CD14-positive monocyte (primary cell): ENCODE data around the gene TBXT. TPM values are rescaled to one million over a fixed set of nuclear protein-coding genes. Genes with fewer than 3 reads are reported as not detected.

Experiments
- DNase-seq, 3 donors: peaks; one replicate each; pipeline ENCODE4 v3.0.0-alpha.2; 2011 to 2022
- H2AFZ ChIP-seq: 2 replicates; pipeline ENCODE4 v1.6.0; 2012; ENCODE audit warnings: mild to moderate bottlenecking, low read depth, low read length, inconsistent platforms; ENCODE audit not compliant: insufficient read depth, poor library complexity, severe bottlenecking
- H3K27ac ChIP-seq, 2 donors: 1 replicate in 1 of 2; 2 replicates in 1 of 2; pipeline ENCODE4 v1.5.1; 2012 to 2013; ENCODE audit warnings: low read length in 2 of 2, control low read depth in 1 of 2, inconsistent platforms in 1 of 2, low read depth in 1 of 2, mild to moderate bottlenecking in 1 of 2
- H3K27me3 ChIP-seq, 2 donors: one replicate each; pipeline versions ENCODE4 v1.6.0 to v1.6.1; 2011 to 2013; ENCODE audit warnings: low read length in 2 of 2; ENCODE audit not compliant: control insufficient read depth in 2 of 2, insufficient read depth in 2 of 2
- H3K36me3 ChIP-seq, 2 donors: replicated peaks in 1 of 2; 1 replicate in 1 of 2; 2 replicates in 1 of 2; pipeline versions ENCODE4 v1.5.1 to v1.6.1; 2012 to 2013; ENCODE audit warnings: low read length in 2 of 2, control low read depth in 1 of 2, inconsistent platforms in 1 of 2, mild to moderate bottlenecking in 1 of 2; ENCODE audit not compliant: insufficient read depth in 2 of 2, control insufficient read depth in 1 of 2
- H3K4me1 ChIP-seq, 2 donors: 1 replicate in 1 of 2; 2 replicates in 1 of 2; pipeline versions ENCODE4 v1.5.1 to v1.6.1; 2012 to 2013; ENCODE audit warnings: low read length in 2 of 2, control low read depth in 1 of 2, inconsistent platforms in 1 of 2, mild to moderate bottlenecking in 1 of 2, moderate library complexity in 1 of 2; ENCODE audit not compliant: insufficient read depth in 2 of 2, control insufficient read depth in 1 of 2
- H3K4me2 ChIP-seq: replicated peaks from 2 replicates; pipeline ENCODE3; 2012; ENCODE audit warnings: low read length, moderate library complexity, mild to moderate bottlenecking; ENCODE audit not compliant: poor library complexity, severe bottlenecking; ENCODE audit errors: extremely low read depth
- H3K4me3 ChIP-seq, 3 experiments: fragments of 200-600 bp in 1 of 3; sonication (generic) in 1 of 3; replicated peaks in 1 of 3; 1 replicate in 2 of 3; 2 replicates in 1 of 3; pipeline ENCODE4 v1.5.1; 2011 to 2013; ENCODE audit warnings: low read length in 3 of 3, mild to moderate bottlenecking in 3 of 3, control low read depth in 2 of 3, low read depth in 2 of 3, inconsistent platforms in 1 of 3, moderate library complexity in 1 of 3
- H3K79me2 ChIP-seq: 2 replicates; pipeline ENCODE4 v1.6.0; 2012; ENCODE audit warnings: mild to moderate bottlenecking, control low read depth, inconsistent platforms, low read length, moderate library complexity; ENCODE audit not compliant: insufficient read depth
- H3K9ac ChIP-seq: 2 replicates; pipeline ENCODE4 v1.6.0; 2017; ENCODE audit warnings: low read length, mild to moderate bottlenecking; ENCODE audit not compliant: insufficient read depth, poor library complexity, severe bottlenecking
- H3K9me3 ChIP-seq, 2 donors: replicated peaks in 1 of 2; 1 replicate in 1 of 2; 2 replicates in 1 of 2; pipeline versions ENCODE4 v1.5.1 to v1.6.1; 2012 to 2013; ENCODE audit warnings: low read length in 2 of 2, control low read depth in 1 of 2; ENCODE audit not compliant: control insufficient read depth in 1 of 2, insufficient read depth in 1 of 2
- H4K20me1 ChIP-seq: 2 replicates; pipeline ENCODE4 v1.6.0; 2012; ENCODE audit warnings: mild to moderate bottlenecking, low read length, control low read depth, moderate library complexity; ENCODE audit not compliant: insufficient read depth
- H3K27ac Mint-ChIP-seq, 7 donors: one replicate each; pipeline ENCODE4 v1.8.0; 2020; ENCODE audit warnings: mild to moderate bottlenecking in 7 of 7, mixed read lengths in 7 of 7, moderate library complexity in 6 of 7, inconsistent platforms in 2 of 7
- H3K27me3 Mint-ChIP-seq, 3 donors: one replicate each; pipeline ENCODE4 v1.8.0; 2021 to 2022; ENCODE audit warnings: low read depth in 3 of 3, mild to moderate bottlenecking in 3 of 3, mixed read lengths in 3 of 3, moderate library complexity in 3 of 3, inconsistent platforms in 1 of 3
- H3K36me3 Mint-ChIP-seq, 2 donors: one replicate each; pipeline ENCODE4 v1.8.0; 2020; ENCODE audit warnings: mixed read lengths in 2 of 2, inconsistent platforms in 1 of 2, mild to moderate bottlenecking in 1 of 2
- H3K4me1 Mint-ChIP-seq: one replicate; pipeline ENCODE4 v1.8.0; 2020; ENCODE audit warnings: mild to moderate bottlenecking, mixed read lengths
- H3K4me3 Mint-ChIP-seq, 2 donors: one replicate each; pipeline ENCODE4 v1.8.0; 2020; ENCODE audit warnings: mild to moderate bottlenecking in 2 of 2, mixed read lengths in 2 of 2, moderate library complexity in 1 of 2
- H3K9me3 Mint-ChIP-seq, 7 donors: one replicate each; pipeline ENCODE4 v1.8.0; 2020 to 2022; ENCODE audit warnings: mixed read lengths in 7 of 7, mild to moderate bottlenecking in 6 of 7, moderate library complexity in 6 of 7, inconsistent platforms in 2 of 7
- CTCF ChIP-seq: fragments of 200-600 bp; IDR thresholded peaks from one replicate; pipeline ENCODE4 v1.8.0; 2022; ENCODE audit warnings: antibody characterized with exemption, mild to moderate bottlenecking
- WGBS: methylation state at CpG from one replicate; pipeline ENCODE4 v1.1.5; 2013; ENCODE audit warnings: missing lambda C conversion rate; ENCODE audit not compliant: insufficient coverage; 5-methylcytosine and 5-hydroxymethylcytosine counted together
- intact Hi-C, 2 donors: fragments of 100-400 bp; cut with micrococcal nuclease; formaldehyde crosslinking; loops; one replicate each; pipeline versions ENCODE4 v1.15.0 to v1.15.1; 2023
- polyA plus RNA-seq, 3 donors: library from polyadenylated mRNA; depleted of rRNA in 1 of 3; unstranded in 2 of 3; stranded (reverse) in 1 of 3; fragments of 300-500 nt in 2 of 3; fragments of >200 nt in 1 of 3; fragmentation: Illumina TruSeq in 2 of 3; gene quantifications; 1 replicate in 2 of 3; 2 replicates in 1 of 3; pipeline ENCODE4 v1.2.3, GENCODE V29; 2012 to 2021

Gene TBXT
- polyA plus RNA-seq, 3 donors: not detected

GRCh38 chr6:166201878-166202277, 34.2 kb upstream of the TBXT start:
- H3K4me1 Mint-ChIP-seq: peaks cover 27% of the 10 kb centered on the region
- Histone ChIP-seq H3K79me2 (no peaks in the 10 kb centered on the region), H3K27ac (no peak overlapping the region), H3K27me3 (no peaks in the 10 kb centered on the region), H3K9ac (no peak overlapping the region), H4K20me1 (no peaks in the 10 kb centered on the region), H3K9me3 (no peaks in the 10 kb centered on the region), H2AFZ (peak overlapping the region; percentile 21), H3K4me1 (peaks cover 17 to 24% of the 10 kb centered on the region in 2 donors), H3K36me3 (no peaks in the 10 kb centered on the region), H3K4me3 (no peak overlapping the region), H3K4me2 (peak overlapping the region; percentile 19)
- H3K9me3 Mint-ChIP-seq: peaks cover 0 to 1% (median 0%) of the 10 kb centered on the region in 7 donors
- H3K27me3 Mint-ChIP-seq: peaks cover 5 to 10% (median 5%) of the 10 kb centered on the region in 3 donors
- DNase-seq: no peak
- WGBS: no CpG with 5 or more reads among the region's 2 CpGs
- TF ChIP-seq CTCF: no peak
- intact Hi-C loops: no loop called here
- H3K4me3 Mint-ChIP-seq: peak overlapping the region; percentile 20 to 76
- no peaks in the 10 kb centered on the region for H3K36me3 Mint-ChIP-seq
- H3K27ac Mint-ChIP-seq: peak overlapping the region in 2 of 7 donors; percentile 20 to 26

GRCh38 chr6:166197361-166197760, 29.7 kb upstream of the TBXT start:
- H3K9ac ChIP-seq: no peak overlapping the region
- no peaks in the 10 kb centered on the region for H3K79me2 ChIP-seq
- Mint-ChIP-seq H3K4me1 (peaks cover 27% of the 10 kb centered on the region), H3K9me3 (no peaks in the 10 kb centered on the region), H3K27ac (peak overlapping the region in 2 of 7 donors; percentile 6 to 20), H3K36me3 (no peaks in the 10 kb centered on the region), H3K27me3 (peaks cover 2 to 12% (median 6%) of the 10 kb centered on the region in 3 donors), H3K4me3 (no peak overlapping the region)
- no peak overlapping the region for H3K4me3 ChIP-seq
- H2AFZ ChIP-seq: peak overlapping the region; percentile 35
- H3K4me2 ChIP-seq: no peak overlapping the region
- no peaks in the 10 kb centered on the region for H3K36me3 ChIP-seq
- no peaks in the 10 kb centered on the region for H4K20me1 ChIP-seq
- H3K4me1 ChIP-seq: peaks cover 23 to 25% of the 10 kb centered on the region in 2 donors
- 57% methylated on average over 5 of the region's 5 CpGs for WGBS
- H3K27ac ChIP-seq: no peak overlapping the region
- DNase-seq: no peak
- intact Hi-C loops: no loop called here
- TF ChIP-seq CTCF: no peak
- no peaks in the 10 kb centered on the region for H3K9me3 ChIP-seq
- no peaks in the 10 kb centered on the region for H3K27me3 ChIP-seq
